T-helper 17 cell (primary cell): ENCODE data around the gene RAMP3. TPM values are rescaled to one million over a fixed set of nuclear protein-coding genes. Genes with fewer than 3 reads are reported as not detected.
"Not testable (repeated sequence)": the region's sequence is repeated elsewhere in the genome, so short reads cannot be mapped to it uniquely, and the experiment has no call there.

Experiments used
- ATAC-seq: fragments of 150-1000 bp; cut with Tn5 transposase; 2 replicates; pipeline ENCODE4 v1.10.0; 2021; ENCODE audit warnings: mild to moderate bottlenecking, moderate library complexity
- DNase-seq, 3 donors: peaks; one replicate each; pipeline versions ENCODE4 v3.0.0 to v3.0.0-alpha.2; 2020 to 2021
- H3K9me3 ChIP-seq: one replicate; pipeline ENCODE4 v1.7.0; 2013; ENCODE audit warnings: low read length, mild to moderate bottlenecking; ENCODE audit not compliant: control insufficient read depth, poor library complexity, severe bottlenecking
- H3K27ac Mint-ChIP-seq: one replicate; pipeline ENCODE4 v1.8.0; 2022; ENCODE audit warnings: mild to moderate bottlenecking, moderate library complexity, mixed read lengths
- H3K27me3 Mint-ChIP-seq: one replicate; pipeline ENCODE4 v1.8.0; 2022; ENCODE audit warnings: mixed read lengths
- H3K36me3 Mint-ChIP-seq: one replicate; pipeline ENCODE4 v1.8.0; 2022; ENCODE audit warnings: low read depth, mixed read lengths
- H3K4me1 Mint-ChIP-seq: one replicate; pipeline ENCODE4 v1.8.0; 2022; ENCODE audit warnings: mild to moderate bottlenecking, mixed read lengths
- H3K4me3 Mint-ChIP-seq: one replicate; pipeline ENCODE4 v1.8.0; 2022; ENCODE audit warnings: mild to moderate bottlenecking, moderate library complexity, mixed read lengths
- total RNA-seq, 4 donors: library from RNA in 2 of 4; stranded (reverse) in 2 of 4; gene quantifications; one replicate each; pipeline ENCODE4 v1.2.3 and lab custom pipeline; 2022 to 2026

Gene RAMP3
- total RNA-seq, 2 donors from 2014 or later, result 0.65 to 0.76 TPM

- peak overlapping the region; percentile 7 for H3K4me3 Mint-ChIP-seq
- H3K4me1 Mint-ChIP-seq, result peaks cover 17% of the 10 kb centered on the region
- peaks cover 49% of the 10 kb centered on the region for H3K27me3 Mint-ChIP-seq
- DNase-seq, result no peak
- no peak overlapping the region for H3K27ac Mint-ChIP-seq
- H3K9me3 ChIP-seq, result no peaks in the 10 kb centered on the region
- no peak for ATAC-seq
- H3K36me3 Mint-ChIP-seq, result peaks cover 9% of the 10 kb centered on the region
Observed at GRCh38 chr7:45155357-45155900, 2.2 kb upstream of the RAMP3 start.

- no peak overlapping the region for H3K27ac Mint-ChIP-seq
- peak overlapping the region; percentile 7 for H3K4me3 Mint-ChIP-seq
- DNase-seq, result no peak
- H3K4me1 Mint-ChIP-seq, result peaks cover 19% of the 10 kb centered on the region
- ATAC-seq, result no peak
- H3K27me3 Mint-ChIP-seq, result peaks cover 44% of the 10 kb centered on the region
- no peaks in the 10 kb centered on the region for H3K9me3 ChIP-seq
- H3K36me3 Mint-ChIP-seq, result peaks cover 9% of the 10 kb centered on the region
Observed at GRCh38 chr7:45155941-45156340, 1.6 kb upstream of the RAMP3 start.

- ATAC-seq (no peak), DNase-seq (no peak)
- Mint-ChIP-seq H3K27me3 (peaks cover 36% of the 10 kb centered on the region), H3K36me3 (peaks cover 9% of the 10 kb centered on the region), H3K27ac (no peak overlapping the region), H3K4me3 (peak overlapping the region; percentile 78), H3K4me1 (peaks cover 27% of the 10 kb centered on the region)
- H3K9me3 ChIP-seq, result no peaks in the 10 kb centered on the region
Observed at GRCh38 chr7:45156516-45157272, 897 bp upstream of the RAMP3 start.

- H3K27me3 Mint-ChIP-seq, result peaks cover 35% of the 10 kb centered on the region
- peak overlapping the region; percentile 78 for H3K4me3 Mint-ChIP-seq
- no peak for ATAC-seq
Observed at GRCh38 chr7:45157286-45157652, 322 bp upstream of the RAMP3 start.

GRCh38 chr7:45158471-45158870, 880 bp downstream of the RAMP3 start:
- Mint-ChIP-seq H3K4me3 (peak overlapping the region; percentile 50), H3K36me3 (peaks cover 9% of the 10 kb centered on the region), H3K27me3 (peaks cover 25% of the 10 kb centered on the region), H3K27ac (no peak overlapping the region), H3K4me1 (peaks cover 26% of the 10 kb centered on the region)
- no peaks in the 10 kb centered on the region for H3K9me3 ChIP-seq
- no peak for DNase-seq
- no peak for ATAC-seq

More at GRCh38 chr7:45157286-45157652, 322 bp upstream of the RAMP3 start:
- no peak overlapping the region for H3K27ac Mint-ChIP-seq
- DNase-seq, result no peak
- peaks cover 9% of the 10 kb centered on the region for H3K36me3 Mint-ChIP-seq
- H3K9me3 ChIP-seq, result no peaks in the 10 kb centered on the region
- peaks cover 27% of the 10 kb centered on the region for H3K4me1 Mint-ChIP-seq

GRCh38 chr7:45159296-45159695, 1.7 kb downstream of the RAMP3 start:
- no peak overlapping the region for H3K27ac Mint-ChIP-seq
- peak overlapping the region; percentile 0 for H3K4me3 Mint-ChIP-seq
- peaks cover 23% of the 10 kb centered on the region for H3K27me3 Mint-ChIP-seq
- H3K4me1 Mint-ChIP-seq, result peaks cover 24% of the 10 kb centered on the region
- peaks cover 9% of the 10 kb centered on the region for H3K36me3 Mint-ChIP-seq
- DNase-seq, result no peak
- no peaks in the 10 kb centered on the region for H3K9me3 ChIP-seq
- ATAC-seq, result no peak

GRCh38 chr7:45160417-45160881, 2.9 kb downstream of the RAMP3 start:
- DNase-seq, result no peak
- no peak for ATAC-seq
- Mint-ChIP-seq H3K4me3 (no peak overlapping the region), H3K27ac (peak overlapping the region; percentile 67), H3K36me3 (peaks cover 9% of the 10 kb centered on the region), H3K27me3 (peaks cover 23% of the 10 kb centered on the region), H3K4me1 (peaks cover 24% of the 10 kb centered on the region)
- H3K9me3 ChIP-seq, result no peaks in the 10 kb centered on the region

GRCh38 chr7:45161138-45161537, 3.5 kb downstream of the RAMP3 start:
- no peak for DNase-seq
- H3K4me1 Mint-ChIP-seq, result peaks cover 24% of the 10 kb centered on the region
- H3K27me3 Mint-ChIP-seq, result peaks cover 23% of the 10 kb centered on the region
- no peak overlapping the region for H3K4me3 Mint-ChIP-seq
- H3K27ac Mint-ChIP-seq, result peak overlapping the region; percentile 67
- no peaks in the 10 kb centered on the region for H3K9me3 ChIP-seq
- ATAC-seq, result no peak
- H3K36me3 Mint-ChIP-seq, result peaks cover 9% of the 10 kb centered on the region

- no peak for ATAC-seq
- no peak overlapping the region for H3K4me3 Mint-ChIP-seq
- no peak for DNase-seq
Observed at GRCh38 chr7:45161842-45162241, 4.3 kb downstream of the RAMP3 start.

GRCh38 chr7:45162311-45162845, 4.8 kb downstream of the RAMP3 start:
- Mint-ChIP-seq H3K4me1 (peaks cover 18% of the 10 kb centered on the region), H3K27ac (no peak overlapping the region), H3K27me3 (peaks cover 14% of the 10 kb centered on the region), H3K4me3 (no peak overlapping the region), H3K36me3 (peaks cover 4% of the 10 kb centered on the region)
- no peaks in the 10 kb centered on the region for H3K9me3 ChIP-seq
- DNase-seq (no peak), ATAC-seq (no peak)

More at GRCh38 chr7:45161842-45162241, 4.3 kb downstream of the RAMP3 start:
- Mint-ChIP-seq H3K4me1 (peaks cover 22% of the 10 kb centered on the region), H3K27ac (peak overlapping the region; percentile 67), H3K27me3 (peaks cover 19% of the 10 kb centered on the region), H3K36me3 (peaks cover 7% of the 10 kb centered on the region)
- no peaks in the 10 kb centered on the region for H3K9me3 ChIP-seq

GRCh38 chr7:45162943-45163691, 5.5 kb downstream of the RAMP3 start:
- H3K27me3 Mint-ChIP-seq, result peaks cover 13% of the 10 kb centered on the region
- peaks cover 4% of the 10 kb centered on the region for H3K36me3 Mint-ChIP-seq
- H3K4me3 Mint-ChIP-seq, result no peak overlapping the region
- ATAC-seq (no peak), DNase-seq (no peak)
- no peaks in the 10 kb centered on the region for H3K9me3 ChIP-seq
- H3K4me1 Mint-ChIP-seq, result peaks cover 18% of the 10 kb centered on the region
- H3K27ac Mint-ChIP-seq, result no peak overlapping the region

GRCh38 chr7:45163692-45164052, 6.1 kb downstream of the RAMP3 start:
- DNase-seq (no peak), ATAC-seq (no peak)
- Mint-ChIP-seq H3K27ac (no peak overlapping the region), H3K4me3 (no peak overlapping the region), H3K27me3 (peaks cover 7% of the 10 kb centered on the region), H3K4me1 (peaks cover 13% of the 10 kb centered on the region), H3K36me3 (peaks cover 1% of the 10 kb centered on the region)
- H3K9me3 ChIP-seq, result no peaks in the 10 kb centered on the region

- H3K4me1 Mint-ChIP-seq, result peaks cover 13% of the 10 kb centered on the region
- not testable (repeated sequence) for H3K36me3 Mint-ChIP-seq, DNase-seq, H3K4me3 Mint-ChIP-seq, H3K9me3 ChIP-seq, ATAC-seq, H3K27me3 Mint-ChIP-seq, H3K27ac Mint-ChIP-seq
Observed at GRCh38 chr7:45164271-45164670, 6.7 kb downstream of the RAMP3 start.
